Right lobe of liver (tissue), 6 donors: ENCODE results near the gene ANO7. TPM values are rescaled to one million over a fixed set of nuclear protein-coding genes. Genes with fewer than 3 reads are reported as not detected.
A peak's percentile ranks its signal among the peaks of the same experiment; 100 is the strongest.

Source experiments
- ATAC-seq, 4 donors: fragments of 200-7000 bp; cut with Tn5 transposase; one replicate each; pipeline ENCODE4 v1.9.1; 2020; ENCODE audit warnings: mild to moderate bottlenecking in 4 of 4, moderate library complexity in 4 of 4
- DNase-seq, 3 donors: peaks; one replicate each; pipeline ENCODE4 v3.0.0-alpha.2; 2020
- H3K27ac ChIP-seq, 3 donors: fragments of 200-600 bp; one replicate each; pipeline ENCODE4 v1.8.0; 2022
- H3K27me3 ChIP-seq, 2 donors: fragments of 200-600 bp; one replicate each; pipeline ENCODE4 v1.8.0; 2022
- H3K36me3 ChIP-seq, 4 donors: fragments of 200-600 bp; sonication (generic) in 1 of 4; one replicate each; pipeline versions ENCODE4 v1.5.1 to v1.8.0; 2017 to 2022; ENCODE audit warnings: control low read depth in 1 of 4
- H3K4me1 ChIP-seq, 4 donors: fragments of 200-600 bp; sonication (generic) in 1 of 4; one replicate each; pipeline versions ENCODE4 v1.5.1 to v1.8.0; 2017 to 2022; ENCODE audit warnings: control low read depth in 1 of 4
- H3K4me3 ChIP-seq, 3 donors: fragments of 200-600 bp; one replicate each; pipeline ENCODE4 v1.8.0; 2022
- H3K9me3 ChIP-seq, 4 donors: fragments of 200-600 bp; sonication (generic) in 1 of 4; one replicate each; pipeline versions ENCODE4 v1.5.1 to v1.8.0; 2017 to 2022; ENCODE audit warnings: control low read depth in 1 of 4
- CTCF ChIP-seq, 4 donors: fragments of 200-600 bp in 3 of 4; fragments of 450-650 bp in 1 of 4; IDR thresholded peaks; one replicate each; pipeline versions ENCODE4 v1.5.1 to v1.8.0; 2016 to 2022; ENCODE audit warnings: antibody characterized with exemption in 4 of 4, mild to moderate bottlenecking in 2 of 4
- POLR2A ChIP-seq: fragments of 450-650 bp; IDR thresholded peaks from one replicate; pipeline ENCODE4 v1.6.1; 2017; ENCODE audit warnings: antibody characterized with exemption, mild to moderate bottlenecking
- WGBS: methylation state at CpG from one replicate; pipeline ENCODE4 v1.1.6; 2018; ENCODE audit warnings: low coverage, low lambda C conversion rate; ENCODE audit not compliant: insufficient coverage; ENCODE audit errors: missing lambda C conversion rate; 5-methylcytosine and 5-hydroxymethylcytosine counted together
- intact Hi-C, 2 donors: fragments of 100-400 bp; cut with DNase I; formaldehyde crosslinking; loops; one replicate each; pipeline versions ENCODE4 v1.11.2 to v1.14.1; 2022
- total RNA-seq, 6 experiments: library from RNA; depleted of rRNA in 2 of 6; stranded (reverse); fragments of >200 nt in 2 of 6; fragmentation: NEBNext Ultra II Directional in 3 of 6; extraction: Animal tissue kit (Norgen Biotek cat#: 25700) in 3 of 6; gene quantifications; one replicate each; pipeline versions ENCODE4 v1.1.0 to v1.2.4, GENCODE V29; 2016 to 2023
- donor health status: DM: no; HTN: yes; CAD: no.
- donor health status: DM: no; HTN: no; CAD: no.
- donor health status: DM: no; HTN: no; CAD: no.
- donor health status: DM: no; HTN: yes; CAD: no.
- donor health status: DM: no; HTN: yes; CAD: no.

ANO7 gene
- total RNA-seq, 6 experiments from 2014 or later: 0.61 to 2.4 (median 0.97) TPM

GRCh38 chr2:241237949-241238371 is 49.5 kb downstream of the ANO7 start:
- 68% methylated on average over 2 of the region's 12 CpGs for WGBS
- Histone ChIP-seq H3K27me3 (no peaks in the 10 kb centered on the region), H3K36me3 (peaks cover 30 to 100% (median 68%) of the 10 kb centered on the region in 4 donors), H3K27ac (no peak overlapping the region), H3K4me3 (no peak overlapping the region), H3K4me1 (no peaks in the 10 kb centered on the region), H3K9me3 (no peaks in the 10 kb centered on the region)
- DNase-seq: peak in 1 of 3 donors; percentile 43
- ATAC-seq: no peak
- intact Hi-C loops: no loop called here
- TF ChIP-seq POLR2A: no peak
- no peak for TF ChIP-seq CTCF (IDR thresholded peaks at IDR 0.05)

GRCh38 chr2:241238693-241239198 is 50.3 kb downstream of the ANO7 start:
- Histone ChIP-seq H3K4me1 (no peaks in the 10 kb centered on the region), H3K9me3 (no peaks in the 10 kb centered on the region), H3K27ac (no peak overlapping the region), H3K4me3 (no peak overlapping the region), H3K36me3 (peaks cover 36 to 100% (median 68%) of the 10 kb centered on the region in 4 donors), H3K27me3 (no peaks in the 10 kb centered on the region)
- intact Hi-C loops: no loop called here
- WGBS: 93% methylated on average over 2 of the region's 5 CpGs
- TF ChIP-seq CTCF (IDR thresholded peaks at IDR 0.05) (no peak), POLR2A (no peak)
- DNase-seq (no peak), ATAC-seq (no peak)

DNA sequence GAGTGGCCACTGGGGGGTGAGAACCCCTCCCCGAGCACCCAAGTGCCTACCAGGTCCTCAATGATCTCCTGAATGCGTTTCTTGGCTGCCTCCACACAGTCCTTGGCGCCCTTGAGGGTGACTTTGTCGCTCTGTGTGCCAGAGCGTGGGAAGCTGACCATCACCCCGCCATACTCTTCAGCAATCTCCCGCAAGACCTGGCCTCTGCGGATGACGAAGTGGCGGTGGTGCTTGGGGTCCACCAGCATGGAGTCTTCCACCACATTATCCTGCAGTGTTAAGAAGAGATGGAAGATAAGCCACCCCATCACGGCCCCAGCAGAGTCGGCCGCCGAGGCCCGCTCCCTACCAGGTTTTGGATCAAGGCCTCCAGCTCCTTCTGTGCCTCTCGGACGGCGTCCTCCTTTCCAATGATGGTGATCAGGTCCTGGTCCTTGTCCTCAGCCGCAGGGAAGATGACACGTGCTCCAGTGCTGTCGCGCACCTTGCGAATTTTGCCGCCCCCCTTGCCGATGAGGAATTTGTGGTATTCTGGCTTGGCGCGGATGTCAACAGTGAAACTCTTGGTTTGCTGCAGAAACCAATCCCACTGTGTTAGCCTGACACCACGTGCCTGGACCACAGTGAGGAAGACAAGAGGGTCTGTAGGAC is 51.2 kb downstream of the ANO7 start:
- WGBS: 80% methylated on average over 1 of the region's 28 CpGs
- no peak overlapping the region for H3K4me3 ChIP-seq
- H3K9me3 ChIP-seq: no peaks in the 10 kb centered on the region
- TF ChIP-seq POLR2A: no peak
- TF ChIP-seq CTCF (IDR thresholded peaks at IDR 0.05): no peak
- no peak overlapping the region for H3K27ac ChIP-seq
- H3K36me3 ChIP-seq: peaks cover 36 to 100% (median 67%) of the 10 kb centered on the region in 4 donors
- no peak for DNase-seq
- H3K4me1 ChIP-seq: no peaks in the 10 kb centered on the region
- ATAC-seq: no peak
- H3K27me3 ChIP-seq: no peaks in the 10 kb centered on the region
- intact Hi-C loops: no loop called here

DNA sequence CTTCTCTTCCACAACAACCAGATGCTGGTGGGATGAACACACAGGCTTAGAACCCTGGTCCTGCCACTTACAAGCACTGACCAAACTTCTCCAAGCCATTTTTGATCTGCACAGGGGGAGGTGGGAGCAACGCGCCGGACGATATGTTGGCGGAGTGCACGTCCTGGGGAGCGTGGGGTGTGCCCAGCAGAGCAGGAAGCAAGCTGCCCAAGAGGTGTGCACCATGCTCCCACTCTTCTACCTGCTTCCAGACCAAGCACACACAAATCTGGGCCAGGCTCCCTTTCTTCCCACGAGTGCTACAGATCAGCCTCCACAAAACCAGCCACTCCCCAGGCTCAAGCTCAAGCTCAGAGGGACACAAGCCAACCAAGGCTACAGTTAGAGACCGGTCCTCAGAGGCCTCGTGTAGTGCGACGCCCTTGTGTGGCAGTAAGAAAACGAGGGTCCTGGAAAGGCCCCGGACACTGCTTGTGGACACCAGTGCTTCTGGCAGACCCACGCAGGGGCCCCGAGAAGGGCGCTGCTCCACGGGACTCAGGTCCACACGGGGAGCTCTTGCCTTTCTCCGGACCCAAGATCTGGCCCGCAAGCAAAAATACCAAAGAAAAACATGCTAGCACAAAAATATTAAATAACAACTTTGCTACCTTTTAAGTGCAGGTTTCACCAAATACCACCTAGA is 52.0 kb downstream of the ANO7 start:
- no peak for DNase-seq
- intact Hi-C loops: no loop called here
- TF ChIP-seq POLR2A (no peak), CTCF (IDR thresholded peaks at IDR 0.05) (no peak)

More for the DNA sequence above, 52.0 kb downstream of the ANO7 start:
- H3K27ac ChIP-seq: no peak overlapping the region
- no peak overlapping the region for H3K4me3 ChIP-seq
- no peaks in the 10 kb centered on the region for H3K9me3 ChIP-seq
- H3K36me3 ChIP-seq: peaks cover 33 to 100% (median 69%) of the 10 kb centered on the region in 4 donors
- ATAC-seq: no peak
- WGBS: 92% methylated on average over 8 of the region's 21 CpGs
- no peaks in the 10 kb centered on the region for H3K4me1 ChIP-seq
- no peaks in the 10 kb centered on the region for H3K27me3 ChIP-seq
